Activated CD8-positive, alpha-beta memory T cell treated with anti-CD3 and anti-CD28 coated beads, Interleukin-2, amount 10 ng/mL, durations not matched to agents 7 days and 5 days (primary cell): ENCODE data around the gene ADAM12. TPM values are rescaled to one million over a fixed set of nuclear protein-coding genes. Genes with fewer than 3 reads are reported as not detected.

Experiments
- ATAC-seq: fragments of 150-1000 bp; cut with Tn5 transposase; one replicate; pipeline ENCODE4 v1.10.0; 2021; ENCODE audit warnings: moderate library complexity
- CTCF ChIA-PET: fragments of 350-600 bp; sonication (Branson Sonifier 250); formaldehyde crosslinking; loops from one replicate; lab custom pipeline; 2021; ENCODE audit warnings: antibody characterized with exemption; lab: Charles Lee
- DNase-seq: peaks from one replicate; pipeline ENCODE4 v3.0.0-alpha.2; 2020
- H3K27ac Mint-ChIP-seq: one replicate; pipeline ENCODE4 v1.8.0; 2021; ENCODE audit warnings: mild to moderate bottlenecking, mixed read lengths
- H3K27me3 Mint-ChIP-seq: one replicate; pipeline ENCODE4 v1.8.0; 2021; ENCODE audit warnings: mixed read lengths
- H3K36me3 Mint-ChIP-seq: one replicate; pipeline ENCODE4 v1.8.0; 2021; ENCODE audit warnings: mild to moderate bottlenecking, mixed read lengths
- H3K4me1 Mint-ChIP-seq: one replicate; pipeline ENCODE4 v1.8.0; 2021; ENCODE audit warnings: mixed read lengths
- H3K4me3 Mint-ChIP-seq: one replicate; pipeline ENCODE4 v1.8.0; 2021; ENCODE audit warnings: mild to moderate bottlenecking, moderate library complexity, mixed read lengths
- H3K9me3 Mint-ChIP-seq: one replicate; pipeline ENCODE4 v1.8.0; 2022; ENCODE audit warnings: low read depth, mixed read lengths
- total RNA-seq, 2 experiments: library from RNA; stranded (reverse); gene quantifications; one replicate each; pipeline ENCODE4 v1.2.3, GENCODE V29; 2021

Gene ADAM12
- total RNA-seq, 2 experiments from 2014 or later = 0.67 TPM; not detected in 1

- CTCF ChIA-PET = no interaction called here
- ATAC-seq (no peak), DNase-seq (no peak)
- H3K27ac Mint-ChIP-seq = no peak overlapping the region
- H3K4me1 Mint-ChIP-seq = no peaks in the 10 kb centered on the region
- no peaks in the 10 kb centered on the region for H3K27me3 Mint-ChIP-seq
- H3K36me3 Mint-ChIP-seq = no peaks in the 10 kb centered on the region
- H3K4me3 Mint-ChIP-seq = no peak overlapping the region
- H3K9me3 Mint-ChIP-seq = peaks cover 6% of the 10 kb centered on the region
Observed at GRCh38 chr10:126203746-126204145, 184.5 kb downstream of the ADAM12 start.

DNA sequence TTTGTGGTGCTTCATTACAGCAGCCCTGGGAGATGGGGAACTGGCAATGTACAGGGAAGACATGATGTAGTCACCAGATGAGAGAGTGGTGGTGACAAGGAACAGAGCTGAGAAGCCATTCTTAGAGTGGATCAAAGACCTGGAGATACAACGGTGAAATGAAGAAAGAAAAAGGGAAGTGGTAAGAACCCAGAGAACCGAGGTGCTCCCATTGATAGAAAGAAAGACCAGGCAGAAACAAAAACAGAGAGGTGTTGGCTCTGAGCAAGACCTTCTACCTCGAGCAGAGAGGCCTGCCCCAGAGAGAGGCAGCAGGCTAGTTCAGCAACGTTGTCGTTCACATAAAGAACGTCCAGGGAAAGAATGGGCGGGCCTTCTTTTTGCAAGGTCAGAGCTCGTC, 186.7 kb downstream of the ADAM12 start:
- Mint-ChIP-seq H3K4me1 (no peaks in the 10 kb centered on the region), H3K36me3 (no peaks in the 10 kb centered on the region), H3K27ac (no peak overlapping the region), H3K9me3 (peaks cover 6% of the 10 kb centered on the region), H3K27me3 (no peaks in the 10 kb centered on the region), H3K4me3 (no peak overlapping the region)
- CTCF ChIA-PET = no interaction called here
- DNase-seq (no peak), ATAC-seq (no peak)

- H3K4me1 Mint-ChIP-seq = no peaks in the 10 kb centered on the region
- CTCF ChIA-PET = no interaction called here
- H3K27me3 Mint-ChIP-seq = no peaks in the 10 kb centered on the region
- no peak overlapping the region for H3K4me3 Mint-ChIP-seq
- DNase-seq (no peak), ATAC-seq (no peak)
- no peaks in the 10 kb centered on the region for H3K36me3 Mint-ChIP-seq
- H3K27ac Mint-ChIP-seq = no peak overlapping the region
- peaks cover 6% of the 10 kb centered on the region for H3K9me3 Mint-ChIP-seq
Observed at GRCh38 chr10:126199221-126199998, 188.9 kb downstream of the ADAM12 start.

- ATAC-seq (no peak), DNase-seq (no peak)
- CTCF ChIA-PET = no interaction called here
- Mint-ChIP-seq H3K9me3 (peaks cover 6% of the 10 kb centered on the region), H3K36me3 (no peaks in the 10 kb centered on the region), H3K4me1 (no peaks in the 10 kb centered on the region), H3K27ac (no peak overlapping the region), H3K27me3 (no peaks in the 10 kb centered on the region), H3K4me3 (no peak overlapping the region)
Observed at GRCh38 chr10:126198681-126199080, 189.6 kb downstream of the ADAM12 start.

GRCh38 chr10:126197036-126197543, 191.2 kb downstream of the ADAM12 start:
- CTCF ChIA-PET = no interaction called here
- H3K27ac Mint-ChIP-seq = no peak overlapping the region
- no peaks in the 10 kb centered on the region for H3K36me3 Mint-ChIP-seq
- ATAC-seq (no peak), DNase-seq (no peak)
- no peak overlapping the region for H3K4me3 Mint-ChIP-seq
- H3K27me3 Mint-ChIP-seq = no peaks in the 10 kb centered on the region
- peaks cover 6% of the 10 kb centered on the region for H3K9me3 Mint-ChIP-seq
- H3K4me1 Mint-ChIP-seq = no peaks in the 10 kb centered on the region

DNA sequence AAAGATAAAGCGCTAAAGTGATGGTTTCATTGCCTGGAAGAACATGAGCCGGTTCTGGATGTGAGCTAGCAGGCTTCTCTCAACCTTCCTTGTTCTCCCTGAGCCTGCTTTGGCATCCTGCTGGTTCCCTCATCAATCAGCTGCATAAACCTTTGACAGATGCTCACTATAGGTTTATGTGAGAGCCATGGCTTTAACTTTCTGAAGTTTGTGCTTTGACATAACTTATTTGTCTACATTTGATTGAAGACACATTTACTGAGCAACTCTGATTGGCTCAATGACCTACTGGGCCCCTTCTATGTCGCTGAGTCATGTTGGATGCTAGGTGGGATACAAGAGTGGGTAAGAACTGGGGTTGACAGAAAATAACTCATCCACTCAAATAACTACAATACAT, 192.0 kb downstream of the ADAM12 start:
- no peak overlapping the region for H3K27ac Mint-ChIP-seq
- H3K4me1 Mint-ChIP-seq = no peaks in the 10 kb centered on the region
- ATAC-seq = no peak
- no peak for DNase-seq
- H3K36me3 Mint-ChIP-seq = no peaks in the 10 kb centered on the region
- H3K4me3 Mint-ChIP-seq = no peak overlapping the region
- CTCF ChIA-PET = no interaction called here
- no peaks in the 10 kb centered on the region for H3K27me3 Mint-ChIP-seq
- peaks cover 4% of the 10 kb centered on the region for H3K9me3 Mint-ChIP-seq

DNA sequence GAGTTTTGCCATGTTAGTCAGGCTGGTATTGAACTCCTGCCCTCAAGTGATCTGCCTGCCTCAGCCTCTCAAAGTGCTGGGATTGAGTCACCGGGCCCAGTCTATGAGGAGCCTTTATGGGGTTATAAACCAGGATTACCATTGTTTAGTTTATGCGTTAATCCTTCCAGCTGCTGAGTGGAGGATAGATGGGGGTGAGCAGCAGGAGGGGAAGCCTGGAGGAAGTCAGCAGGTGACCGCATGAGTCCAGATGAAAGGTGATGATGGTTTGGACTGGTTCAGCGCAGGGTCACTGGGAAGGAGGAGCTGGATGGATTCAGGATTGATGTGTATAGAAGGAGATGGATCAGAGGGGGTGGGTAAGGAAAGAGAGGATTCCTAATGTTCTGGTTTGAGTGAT, 197.1 kb downstream of the ADAM12 start:
- Mint-ChIP-seq H3K9me3 (peaks cover 6% of the 10 kb centered on the region), H3K4me1 (no peaks in the 10 kb centered on the region), H3K27me3 (no peaks in the 10 kb centered on the region), H3K27ac (no peak overlapping the region), H3K36me3 (no peaks in the 10 kb centered on the region), H3K4me3 (no peak overlapping the region)
- CTCF ChIA-PET = no interaction called here
- ATAC-seq = no peak
- no peak for DNase-seq

GRCh38 chr10:126188679-126189200, 199.5 kb downstream of the ADAM12 start:
- no peak for ATAC-seq
- Mint-ChIP-seq H3K4me1 (no peaks in the 10 kb centered on the region), H3K4me3 (no peak overlapping the region), H3K27me3 (no peaks in the 10 kb centered on the region), H3K9me3 (peaks cover 6% of the 10 kb centered on the region), H3K36me3 (no peaks in the 10 kb centered on the region), H3K27ac (no peak overlapping the region)
- CTCF ChIA-PET = no interaction called here
- DNase-seq = no peak

DNA sequence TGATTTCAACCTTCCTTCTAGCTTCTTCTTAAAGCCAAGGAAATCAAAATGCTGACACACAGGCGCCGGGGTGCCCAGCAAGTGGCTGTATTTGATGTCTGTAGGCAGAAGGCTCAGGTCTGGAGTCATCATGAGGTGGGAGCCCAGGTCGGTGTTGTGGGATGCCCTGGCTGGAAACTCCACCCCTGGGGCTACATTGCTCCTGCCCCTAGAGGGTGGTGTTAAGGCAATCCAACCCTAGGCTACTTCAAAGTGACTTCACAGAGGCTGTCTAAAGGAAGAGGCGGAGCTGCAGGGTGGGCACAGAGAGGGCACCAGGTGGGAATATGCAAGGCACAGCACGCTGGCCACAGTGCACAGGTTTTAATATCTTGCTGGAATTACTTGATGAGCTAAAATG, 200.9 kb downstream of the ADAM12 start:
- CTCF ChIA-PET = no interaction called here
- H3K4me3 Mint-ChIP-seq = no peak overlapping the region
- H3K9me3 Mint-ChIP-seq = peaks cover 6% of the 10 kb centered on the region
- no peak for ATAC-seq
- H3K4me1 Mint-ChIP-seq = no peaks in the 10 kb centered on the region
- no peaks in the 10 kb centered on the region for H3K27me3 Mint-ChIP-seq
- H3K36me3 Mint-ChIP-seq = no peaks in the 10 kb centered on the region
- no peak for DNase-seq
- no peak overlapping the region for H3K27ac Mint-ChIP-seq

- Mint-ChIP-seq H3K9me3 (peaks cover 6% of the 10 kb centered on the region), H3K27me3 (no peaks in the 10 kb centered on the region), H3K36me3 (no peaks in the 10 kb centered on the region), H3K27ac (no peak overlapping the region), H3K4me3 (no peak overlapping the region), H3K4me1 (no peaks in the 10 kb centered on the region)
- DNase-seq (no peak), ATAC-seq (no peak)
- CTCF ChIA-PET = no interaction called here
Observed at GRCh38 chr10:126186766-126187165, 201.5 kb downstream of the ADAM12 start.

- ATAC-seq = no peak
Observed at GRCh38 chr10:126185676-126186447, 202.4 kb downstream of the ADAM12 start.

GRCh38 chr10:126181626-126182025, 206.7 kb downstream of the ADAM12 start:
- Mint-ChIP-seq H3K4me3 (no peak overlapping the region), H3K9me3 (no peaks in the 10 kb centered on the region), H3K36me3 (no peaks in the 10 kb centered on the region), H3K4me1 (no peaks in the 10 kb centered on the region), H3K27ac (no peak overlapping the region), H3K27me3 (no peaks in the 10 kb centered on the region)
- CTCF ChIA-PET = no interaction called here
- ATAC-seq (no peak), DNase-seq (no peak)

More at GRCh38 chr10:126185676-126186447, 202.4 kb downstream of the ADAM12 start:
- Mint-ChIP-seq H3K4me1 (no peaks in the 10 kb centered on the region), H3K36me3 (no peaks in the 10 kb centered on the region), H3K27me3 (no peaks in the 10 kb centered on the region), H3K4me3 (no peak overlapping the region), H3K9me3 (peaks cover 6% of the 10 kb centered on the region), H3K27ac (no peak overlapping the region)
- no peak for DNase-seq
- CTCF ChIA-PET = no interaction called here

- H3K4me3 Mint-ChIP-seq = no peak overlapping the region
- no peak for DNase-seq
- H3K9me3 Mint-ChIP-seq = no peaks in the 10 kb centered on the region
- H3K36me3 Mint-ChIP-seq = no peaks in the 10 kb centered on the region
- no peaks in the 10 kb centered on the region for H3K27me3 Mint-ChIP-seq
- H3K4me1 Mint-ChIP-seq = no peaks in the 10 kb centered on the region
- ATAC-seq = no peak
- CTCF ChIA-PET = no interaction called here
- H3K27ac Mint-ChIP-seq = no peak overlapping the region
Observed at GRCh38 chr10:126179637-126180036, 208.6 kb downstream of the ADAM12 start.
